Subcutaneous adipose tissue (tissue), 4 donors: ENCODE measurements around the gene AP1G1. TPM values are rescaled to one million over a fixed set of nuclear protein-coding genes. Genes with fewer than 3 reads are reported as not detected.

Experiments
- CTCF ChIP-seq: fragments of 450-650 bp; IDR thresholded peaks from one replicate; pipeline ENCODE4 v1.5.1; 2016; ENCODE audit warnings: low read depth, mild to moderate bottlenecking, control low read depth, antibody characterized with exemption, moderate library complexity
- total RNA-seq, 4 donors: library from RNA; depleted of rRNA; stranded (reverse); fragments of >200 nt; gene quantifications; one replicate each; pipeline ENCODE4 v1.1.0, GENCODE V29; 2016

The AP1G1 gene
- total RNA-seq, 4 donors from 2014 or later, result 69.0 to 114 (median 81.2) TPM

- no peak for TF ChIP-seq CTCF
Measured at GRCh38 chr16:71794943-71795342, 13.7 kb downstream of the AP1G1 start.

- TF ChIP-seq CTCF, result no peak
Measured at GRCh38 chr16:71794018-71794417, 14.6 kb downstream of the AP1G1 start.

GRCh38 chr16:71792176-71792575 lies 16.5 kb downstream of the AP1G1 start:
- TF ChIP-seq CTCF, result no peak

- no peak for TF ChIP-seq CTCF
Measured at GRCh38 chr16:71789136-71789535, 19.5 kb downstream of the AP1G1 start.

DNA sequence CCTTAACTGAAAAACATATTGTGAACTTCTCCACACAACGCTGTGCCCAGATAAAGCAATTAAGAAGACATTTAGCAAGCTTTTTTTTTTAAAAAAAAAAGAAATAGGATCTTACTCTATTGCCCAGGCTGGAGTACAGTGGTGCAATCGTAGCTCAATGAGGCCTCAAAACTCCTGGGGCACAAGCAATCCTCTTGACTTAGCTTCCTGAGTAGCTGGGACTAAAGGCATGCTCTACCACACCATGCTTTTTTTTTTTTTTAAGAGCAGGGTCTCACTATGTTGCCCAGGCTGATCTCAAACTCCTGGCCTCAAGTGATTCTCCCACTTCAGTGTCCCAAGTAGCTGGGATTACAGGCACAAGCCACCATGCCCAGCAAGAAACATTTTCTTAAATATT lies 20.1 kb downstream of the AP1G1 start:
- no peak for TF ChIP-seq CTCF

DNA sequence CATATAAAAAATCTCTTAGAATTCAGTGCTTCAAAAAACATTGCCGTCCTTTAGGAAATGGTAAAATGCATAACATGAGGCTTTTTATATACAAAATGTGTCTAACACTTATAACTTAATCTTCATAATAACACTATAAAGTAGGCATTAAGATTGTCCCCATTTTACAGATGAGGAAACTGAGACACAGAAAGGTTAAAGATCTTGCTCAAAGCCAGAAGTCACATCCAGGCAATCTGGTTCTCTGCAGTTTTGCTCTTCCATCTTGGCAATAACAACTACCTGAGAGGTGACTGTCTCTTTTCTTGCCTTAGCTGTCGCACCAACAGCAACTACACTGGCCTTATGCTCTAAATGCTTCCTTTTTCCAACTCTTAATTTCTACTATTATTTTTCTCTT lies 24.5 kb downstream of the AP1G1 start:
- TF ChIP-seq CTCF, result no peak

- TF ChIP-seq CTCF, result no peak
Measured at GRCh38 chr16:71781741-71782140, 26.9 kb downstream of the AP1G1 start.
